ENCODE measurements around the gene GAK.

GRCh38 chr4:890036-890695 is 42.0 kb downstream of the GAK start:
- no peak for TF ChIP-seq CTCF (IDR thresholded peaks at IDR 0.05; ENCODE audit: borderline replicate concordance, extremely low read depth, low read length, poor library complexity, severe bottlenecking)
- TF ChIP-seq EZH2 (IDR thresholded peaks at IDR 0.05; ENCODE audit: borderline replicate concordance, low read depth, low read length, severe bottlenecking): no peak
